HEK293 (cell line): ENCODE data around the gene FBXW5.

Experiments
- BCL11A ChIP-seq: fragments of 450-650 bp; formaldehyde crosslinking; IDR thresholded peaks from 2 replicates; pipeline ENCODE4 v1.5.1; 2016; ENCODE audit warnings: low read depth, missing biosample characterization, missing genetic modification characterization
- GLIS2 ChIP-seq: fragments of 450-650 bp; formaldehyde crosslinking; IDR thresholded peaks from 2 replicates; pipeline ENCODE4 v1.5.1; 2016; ENCODE audit warnings: missing biosample characterization, missing genetic modification characterization
- KLF7 ChIP-seq: fragments of 450-650 bp; formaldehyde crosslinking; IDR thresholded peaks from 2 replicates; pipeline ENCODE4 v1.5.1; 2016; ENCODE audit warnings: missing biosample characterization, missing genetic modification characterization, borderline replicate concordance
- KLF8 ChIP-seq: fragments of 450-650 bp; formaldehyde crosslinking; IDR thresholded peaks from 2 replicates; pipeline ENCODE4 v1.5.1; 2016; ENCODE audit warnings: missing biosample characterization, missing genetic modification characterization
- OSR2 ChIP-seq: fragments of 450-650 bp; formaldehyde crosslinking; IDR thresholded peaks from 2 replicates; pipeline ENCODE4 v1.5.1; 2016; ENCODE audit warnings: missing biosample characterization, missing genetic modification characterization
- RBAK ChIP-seq: fragments of 450-650 bp; formaldehyde crosslinking; IDR thresholded peaks from 2 replicates; pipeline ENCODE4 v1.5.1; 2016; ENCODE audit warnings: missing biosample characterization, missing genetic modification characterization
- REPIN1 ChIP-seq: fragments of 450-650 bp; formaldehyde crosslinking; IDR thresholded peaks from 2 replicates; pipeline ENCODE4 v1.5.1; 2017; ENCODE audit warnings: missing biosample characterization, missing genetic modification characterization, low read depth
- SETDB1 ChIP-seq: IDR thresholded peaks from one replicate; pipeline ENCODE4 v1.6.1; 2017; ENCODE audit warnings: mild to moderate bottlenecking, low read length, moderate library complexity, mixed read lengths; ENCODE audit not compliant: insufficient read length
- SP2 ChIP-seq: fragments of 450-650 bp; formaldehyde crosslinking; IDR thresholded peaks from 2 replicates; pipeline ENCODE4 v1.5.1; 2016; ENCODE audit warnings: missing biosample characterization, missing genetic modification characterization
- SP7 ChIP-seq: fragments of 450-650 bp; formaldehyde crosslinking; IDR thresholded peaks from 2 replicates; pipeline ENCODE4 v1.5.1; 2016; ENCODE audit warnings: missing biosample characterization, missing genetic modification characterization
- YY1 ChIP-seq: fragments of 450-650 bp; formaldehyde crosslinking; IDR thresholded peaks from 2 replicates; pipeline ENCODE4 v1.5.1; 2018; ENCODE audit warnings: missing biosample characterization, missing genetic modification characterization
- ZBTB1 ChIP-seq: fragments of 450-650 bp; formaldehyde crosslinking; IDR thresholded peaks from 2 replicates; pipeline ENCODE4 v1.5.1; 2016; ENCODE audit warnings: missing biosample characterization, missing genetic modification characterization
- ZBTB20 ChIP-seq: fragments of 450-650 bp; formaldehyde crosslinking; IDR thresholded peaks from 2 replicates; pipeline ENCODE4 v1.5.1; 2016; ENCODE audit warnings: missing biosample characterization, missing genetic modification characterization
- ZEB2 ChIP-seq: fragments of 450-650 bp; formaldehyde crosslinking; IDR thresholded peaks from 2 replicates; pipeline ENCODE4 v1.5.1; 2016; ENCODE audit warnings: missing biosample characterization, missing genetic modification characterization
- ZNF133 ChIP-seq: fragments of 450-650 bp; formaldehyde crosslinking; IDR thresholded peaks from 2 replicates; pipeline ENCODE4 v1.5.1; 2016; ENCODE audit warnings: missing biosample characterization, missing genetic modification characterization
- ZNF148 ChIP-seq: fragments of 450-650 bp; formaldehyde crosslinking; IDR thresholded peaks from 2 replicates; pipeline ENCODE4 v1.5.0; 2017; ENCODE audit warnings: missing biosample characterization, missing genetic modification characterization, borderline replicate concordance
- ZNF174 ChIP-seq: fragments of 450-650 bp; formaldehyde crosslinking; IDR thresholded peaks from 2 replicates; pipeline ENCODE4 v1.5.0; 2017; ENCODE audit warnings: missing biosample characterization, mild to moderate bottlenecking, missing genetic modification characterization
- ZNF354C ChIP-seq: fragments of 450-650 bp; formaldehyde crosslinking; IDR thresholded peaks from 2 replicates; pipeline ENCODE4 v1.5.1; 2016; ENCODE audit warnings: missing biosample characterization, missing genetic modification characterization, low read depth, borderline replicate concordance
- ZNF391 ChIP-seq: fragments of 450-650 bp; formaldehyde crosslinking; IDR thresholded peaks from 2 replicates; pipeline ENCODE4 v1.5.1; 2016; ENCODE audit warnings: low read depth, missing biosample characterization, missing genetic modification characterization, borderline replicate concordance
- ZNF514 ChIP-seq: fragments of 450-650 bp; formaldehyde crosslinking; IDR thresholded peaks from 2 replicates; pipeline ENCODE4 v1.5.1; 2016; ENCODE audit warnings: missing biosample characterization, missing genetic modification characterization
- ZNF561 ChIP-seq: fragments of 450-650 bp; IDR thresholded peaks from 2 replicates; pipeline ENCODE4 v1.5.1; 2018; ENCODE audit warnings: missing biosample characterization, missing genetic modification characterization, borderline replicate concordance
- ZNF624 ChIP-seq: fragments of 450-650 bp; formaldehyde crosslinking; IDR thresholded peaks from 2 replicates; pipeline ENCODE4 v1.5.1; 2017; ENCODE audit warnings: missing biosample characterization, missing genetic modification characterization
- ZNF626 ChIP-seq: fragments of 450-650 bp; sonication (Bioruptor Pico); formaldehyde crosslinking; IDR thresholded peaks from 2 replicates; pipeline ENCODE4 v1.5.1; 2018; ENCODE audit warnings: missing biosample characterization, missing genetic modification characterization, inconsistent platforms
- ZNF658 ChIP-seq: fragments of 450-650 bp; formaldehyde crosslinking; IDR thresholded peaks from 2 replicates; pipeline ENCODE4; 2016; ENCODE audit warnings: missing biosample characterization, missing genetic modification characterization
- ZNF785 ChIP-seq: fragments of 450-650 bp; formaldehyde crosslinking; IDR thresholded peaks from 2 replicates; pipeline ENCODE4 v1.5.1; 2016; ENCODE audit warnings: missing biosample characterization, missing genetic modification characterization
- ZNF830 ChIP-seq: fragments of 450-650 bp; IDR thresholded peaks from 2 replicates; pipeline ENCODE4 v1.5.0; 2018; ENCODE audit warnings: missing biosample characterization, missing genetic modification characterization, low read depth, mild to moderate bottlenecking, moderate library complexity
- ZNF843 ChIP-seq: fragments of 450-650 bp; formaldehyde crosslinking; IDR thresholded peaks from 2 replicates; pipeline ENCODE4 v1.5.1; 2016; ENCODE audit warnings: missing biosample characterization, missing genetic modification characterization
- TF ChIP-seq, protein P1 (sequence below): fragments of 450-650 bp; formaldehyde crosslinking; IDR thresholded peaks from 2 replicates; pipeline ENCODE4 v1.5.1; 2016; ENCODE audit warnings: missing biosample characterization, missing genetic modification characterization, borderline replicate concordance
- TF ChIP-seq, protein P2 (sequence below): fragments of 450-650 bp; formaldehyde crosslinking; IDR thresholded peaks from 2 replicates; pipeline ENCODE4 v1.5.1; 2016; ENCODE audit warnings: missing biosample characterization, missing genetic modification characterization
- TF ChIP-seq, protein P3 (sequence below): fragments of 450-650 bp; formaldehyde crosslinking; IDR thresholded peaks from 2 replicates; pipeline ENCODE4 v1.5.1; 2016; ENCODE audit warnings: missing biosample characterization, missing genetic modification characterization, low read depth

The FBXW5 gene

GRCh38 chr9:136991993-136992818 lies 47.7 kb upstream of the FBXW5 start, which contains the start of gene PAXX (continued):
- TF ChIP-seq, protein P1, sequence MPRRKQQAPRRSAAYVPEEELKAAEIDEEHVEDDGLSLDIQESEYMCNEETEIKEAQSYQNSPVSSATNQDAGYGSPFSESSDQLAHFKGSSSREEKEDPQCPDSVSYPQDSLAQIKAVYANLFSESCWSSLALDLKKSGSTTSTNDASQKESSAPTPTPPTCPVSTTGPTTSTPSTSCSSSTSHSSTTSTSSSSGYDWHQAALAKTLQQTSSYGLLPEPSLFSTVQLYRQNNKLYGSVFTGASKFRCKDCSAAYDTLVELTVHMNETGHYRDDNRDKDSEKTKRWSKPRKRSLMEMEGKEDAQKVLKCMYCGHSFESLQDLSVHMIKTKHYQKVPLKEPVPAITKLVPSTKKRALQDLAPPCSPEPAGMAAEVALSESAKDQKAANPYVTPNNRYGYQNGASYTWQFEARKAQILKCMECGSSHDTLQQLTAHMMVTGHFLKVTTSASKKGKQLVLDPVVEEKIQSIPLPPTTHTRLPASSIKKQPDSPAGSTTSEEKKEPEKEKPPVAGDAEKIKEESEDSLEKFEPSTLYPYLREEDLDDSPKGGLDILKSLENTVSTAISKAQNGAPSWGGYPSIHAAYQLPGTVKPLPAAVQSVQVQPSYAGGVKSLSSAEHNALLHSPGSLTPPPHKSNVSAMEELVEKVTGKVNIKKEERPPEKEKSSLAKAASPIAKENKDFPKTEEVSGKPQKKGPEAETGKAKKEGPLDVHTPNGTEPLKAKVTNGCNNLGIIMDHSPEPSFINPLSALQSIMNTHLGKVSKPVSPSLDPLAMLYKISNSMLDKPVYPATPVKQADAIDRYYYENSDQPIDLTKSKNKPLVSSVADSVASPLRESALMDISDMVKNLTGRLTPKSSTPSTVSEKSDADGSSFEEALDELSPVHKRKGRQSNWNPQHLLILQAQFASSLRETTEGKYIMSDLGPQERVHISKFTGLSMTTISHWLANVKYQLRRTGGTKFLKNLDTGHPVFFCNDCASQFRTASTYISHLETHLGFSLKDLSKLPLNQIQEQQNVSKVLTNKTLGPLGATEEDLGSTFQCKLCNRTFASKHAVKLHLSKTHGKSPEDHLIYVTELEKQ (tag by site-specific recombination): no peak
- TF ChIP-seq KLF7 (peak; percentile 52; the same call in 1 of the 2 replicates), REPIN1 (tag by site-specific recombination) (no peak), ZNF561 (tag by site-specific recombination) (no peak; the same call in 1 of the 2 replicates), ZNF658 (tag by site-specific recombination) (no peak), SETDB1 (no peak), RBAK (no peak), ZEB2 (peak; percentile 79; the same call in 1 of the 2 replicates), KLF8 (tag by site-specific recombination) (peak; percentile 85), ZNF624 (tag by site-specific recombination) (no peak), ZNF133 (tag by site-specific recombination) (no peak), SP2 (tag by site-specific recombination) (peak; percentile 71), ZNF514 (tag by site-specific recombination) (no peak), ZNF830 (tag by site-specific recombination) (no peak), ZBTB20 (peak; percentile 93), ZNF354C (no peak), OSR2 (tag by site-specific recombination) (no peak), YY1 (peak; percentile 71), ZNF626 (tag by site-specific recombination) (no peak), ZBTB1 (tag by site-specific recombination) (0 out of 2 replicates have a peak, but pooled peaks have one; percentile 38), GLIS2 (no peak; the same call in 1 of the 2 replicates), BCL11A (0 out of 2 replicates have a peak, but pooled peaks have one; percentile 12), ZNF785 (tag by site-specific recombination) (no peak), SP7 (tag by site-specific recombination) (peak; percentile 66), ZNF174 (no peak), ZNF843 (tag by site-specific recombination) (0 out of 2 replicates have a peak, but pooled peaks have one; percentile 11), ZNF148 (tag by site-specific recombination) (no peak), ZNF391 (peak; percentile 51; the same call in 1 of the 2 replicates)
- TF ChIP-seq, protein P2, sequence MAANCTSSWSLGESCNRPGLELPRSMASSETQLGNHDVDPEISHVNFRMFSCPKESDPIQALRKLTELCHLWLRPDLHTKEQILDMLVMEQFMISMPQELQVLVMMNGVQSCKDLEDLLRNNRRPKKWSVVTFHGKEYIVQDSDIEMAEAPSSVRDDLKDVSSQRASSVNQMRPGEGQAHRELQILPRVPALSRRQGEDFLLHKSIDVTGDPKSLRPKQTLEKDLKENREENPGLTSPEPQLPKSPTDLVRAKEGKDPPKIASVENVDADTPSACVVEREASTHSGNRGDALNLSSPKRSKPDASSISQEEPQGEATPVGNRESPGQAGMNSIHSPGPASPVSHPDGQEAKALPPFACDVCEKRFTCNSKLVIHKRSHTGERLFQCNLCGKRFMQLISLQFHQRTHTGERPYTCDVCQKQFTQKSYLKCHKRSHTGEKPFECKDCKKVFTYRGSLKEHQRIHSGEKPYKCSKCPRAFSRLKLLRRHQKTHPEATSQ (tag by site-specific recombination): peak; percentile 36; the same call in 1 of the 2 replicates
- TF ChIP-seq, protein P3, sequence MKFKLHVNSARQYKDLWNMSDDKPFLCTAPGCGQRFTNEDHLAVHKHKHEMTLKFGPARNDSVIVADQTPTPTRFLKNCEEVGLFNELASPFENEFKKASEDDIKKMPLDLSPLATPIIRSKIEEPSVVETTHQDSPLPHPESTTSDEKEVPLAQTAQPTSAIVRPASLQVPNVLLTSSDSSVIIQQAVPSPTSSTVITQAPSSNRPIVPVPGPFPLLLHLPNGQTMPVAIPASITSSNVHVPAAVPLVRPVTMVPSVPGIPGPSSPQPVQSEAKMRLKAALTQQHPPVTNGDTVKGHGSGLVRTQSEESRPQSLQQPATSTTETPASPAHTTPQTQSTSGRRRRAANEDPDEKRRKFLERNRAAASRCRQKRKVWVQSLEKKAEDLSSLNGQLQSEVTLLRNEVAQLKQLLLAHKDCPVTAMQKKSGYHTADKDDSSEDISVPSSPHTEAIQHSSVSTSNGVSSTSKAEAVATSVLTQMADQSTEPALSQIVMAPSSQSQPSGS (tag by site-specific recombination): no peak
